HG02840 (cell line): ENCODE measurements around the gene TGFB1.
A peak's percentile ranks its signal among the peaks of the same experiment; 100 is the strongest.
"Not testable (repeated sequence)": the region's sequence is repeated elsewhere in the genome, so short reads cannot be mapped to it uniquely, and the experiment has no call there.

Source experiments
- ATAC-seq: cut with Tn5 transposase; IDR thresholded peaks from one replicate; pipeline ENCODE4 v1.9.1; 2021; ENCODE audit warnings: mild to moderate bottlenecking, moderate library complexity, moderate number of reproducible peaks; ENCODE audit not compliant: unreplicated experiment, low FRiP score

Gene TGFB1

DNA sequence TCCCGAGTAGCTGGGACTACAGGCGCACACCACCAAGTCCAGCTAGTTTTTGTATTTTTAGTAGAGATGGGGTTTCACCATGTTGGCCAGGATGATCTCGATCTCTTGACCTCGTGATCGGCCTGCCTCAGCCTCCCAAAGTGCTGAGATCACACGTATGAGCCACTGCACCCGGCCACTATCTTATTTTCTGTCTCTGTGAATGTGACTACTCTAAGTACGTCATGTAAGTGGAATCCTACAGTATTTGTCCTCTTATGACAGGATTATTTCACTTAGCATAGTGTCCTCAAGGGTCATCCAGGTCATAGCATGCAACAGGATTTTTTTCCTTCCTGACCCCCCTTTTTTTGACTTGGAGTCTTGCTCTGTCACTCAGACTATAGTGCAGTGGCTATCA, 17.8 kb upstream of the TGFB1 start:
- ATAC-seq, result no peak

DNA sequence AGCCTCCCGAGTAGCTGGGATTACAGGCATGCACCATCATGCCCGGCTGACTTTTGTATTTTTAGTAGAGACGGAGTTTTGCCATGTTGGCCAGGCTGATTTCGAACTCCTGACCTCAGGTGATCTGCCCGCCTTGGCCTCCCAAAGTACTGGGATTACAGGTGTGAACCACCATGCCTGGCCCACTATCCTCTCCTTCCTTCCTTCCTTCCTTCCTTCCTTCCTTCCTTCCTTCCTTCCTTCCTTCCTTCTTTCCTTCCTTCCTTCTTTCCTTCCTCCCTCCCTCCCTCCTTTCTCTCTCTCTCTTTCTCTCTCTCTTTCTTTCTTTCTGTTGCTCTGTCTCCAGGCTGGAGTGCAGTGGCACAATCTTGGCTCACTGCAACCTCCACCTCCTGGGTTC, 17.4 kb upstream of the TGFB1 start:
- ATAC-seq, result not testable (repeated sequence)

DNA sequence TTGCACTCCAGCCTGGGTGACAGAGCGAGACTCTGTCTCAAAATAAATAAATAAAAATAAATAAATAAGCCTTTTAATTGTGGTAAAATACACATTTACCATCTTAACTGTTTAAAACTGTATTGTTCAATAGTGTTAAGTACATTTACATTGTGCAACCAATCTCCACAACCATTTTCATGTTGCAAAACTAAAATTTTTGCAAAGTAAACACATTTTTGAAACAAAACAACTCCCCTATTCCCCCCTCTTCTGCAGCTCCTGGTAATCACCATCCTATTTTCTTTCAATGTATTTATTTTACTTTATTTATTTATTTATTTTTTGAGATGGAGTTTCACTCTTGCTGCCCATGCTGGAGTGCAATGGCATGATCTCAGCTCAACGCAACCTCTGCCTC, 16.0 kb upstream of the TGFB1 start:
- no peak for ATAC-seq

DNA sequence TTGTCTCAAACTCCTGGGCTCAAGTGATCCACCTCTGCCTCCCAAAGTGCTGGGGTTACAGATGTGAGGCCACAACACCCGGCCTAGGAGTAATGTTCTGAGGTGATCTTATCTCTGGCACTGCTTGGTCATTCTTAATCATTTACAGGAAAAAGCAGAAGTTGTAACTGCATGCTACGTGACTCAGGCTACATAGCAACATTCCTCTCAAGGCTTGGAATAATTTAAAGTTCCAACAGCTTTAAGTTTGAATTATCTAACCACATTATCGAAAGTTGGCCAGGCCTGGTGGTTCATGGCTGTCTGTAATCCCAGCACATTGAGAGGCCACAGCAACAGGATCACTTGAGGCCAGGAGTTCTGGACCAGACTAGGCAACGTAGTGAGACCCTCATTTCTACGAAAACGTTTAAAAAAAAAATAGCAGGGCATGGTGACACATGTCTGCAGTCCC, 14.2 kb upstream of the TGFB1 start:
- ATAC-seq, result no peak

DNA sequence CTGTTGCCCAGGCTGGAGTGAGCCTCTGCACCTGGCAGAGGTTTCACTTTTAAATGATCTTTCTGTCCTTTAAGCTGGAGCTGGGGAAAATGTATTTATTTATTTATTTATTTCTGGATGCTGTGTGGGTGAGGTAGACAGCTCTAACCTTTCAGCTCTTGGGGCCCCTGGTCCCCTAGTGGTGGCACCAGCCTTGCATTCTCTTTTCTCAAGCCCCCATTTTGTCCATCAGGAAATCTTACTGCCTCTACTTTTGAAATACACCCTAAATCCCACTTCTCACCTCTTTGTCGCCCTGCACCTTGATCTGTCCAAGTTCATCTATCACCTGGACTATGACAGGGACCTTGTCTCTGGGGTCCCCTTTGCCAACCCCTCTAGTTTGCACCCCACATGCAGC, 12.4 kb upstream of the TGFB1 start:
- ATAC-seq, result no peak

DNA sequence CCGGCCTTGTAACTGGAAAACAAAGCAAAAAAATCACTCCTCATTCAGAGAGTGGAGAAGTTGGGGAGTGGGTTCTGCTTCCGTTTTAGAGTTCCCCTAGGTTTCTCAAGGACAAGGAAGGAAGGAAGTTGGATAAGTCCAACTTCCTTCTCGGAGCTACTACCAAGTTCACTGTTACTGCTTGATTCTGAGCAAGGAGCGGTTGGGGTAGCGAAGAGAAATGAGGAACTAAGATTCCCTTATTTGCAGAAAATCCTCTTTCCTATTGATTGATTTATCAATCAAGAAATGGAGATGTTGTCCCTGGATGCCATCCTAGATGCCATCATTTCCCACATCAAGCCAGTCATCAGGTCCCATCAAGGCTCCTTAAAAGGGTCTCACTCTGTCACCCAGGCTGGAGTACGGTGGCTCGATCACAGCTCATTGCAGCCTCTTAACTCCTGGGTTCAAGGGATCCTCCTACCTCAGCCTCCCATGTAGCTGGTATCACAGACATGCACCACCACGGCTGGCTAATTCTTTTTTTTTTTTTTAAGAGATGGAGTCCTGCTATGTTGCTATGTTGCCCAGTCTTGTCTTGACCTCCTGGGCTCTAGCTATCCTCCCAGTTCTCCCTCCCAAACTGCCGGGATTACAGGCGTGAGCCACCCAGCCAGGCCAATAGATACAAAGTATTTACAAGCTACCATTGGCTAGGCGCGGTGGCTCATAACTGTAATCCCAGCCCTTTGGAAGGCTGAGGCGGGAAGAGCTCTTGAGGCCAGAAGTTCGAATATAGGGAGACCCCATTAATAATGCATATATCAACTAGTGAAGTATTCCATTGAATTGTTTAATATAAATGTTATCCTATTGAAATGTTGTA, 11.0 kb upstream of the TGFB1 start:
- ATAC-seq, result no peak

DNA sequence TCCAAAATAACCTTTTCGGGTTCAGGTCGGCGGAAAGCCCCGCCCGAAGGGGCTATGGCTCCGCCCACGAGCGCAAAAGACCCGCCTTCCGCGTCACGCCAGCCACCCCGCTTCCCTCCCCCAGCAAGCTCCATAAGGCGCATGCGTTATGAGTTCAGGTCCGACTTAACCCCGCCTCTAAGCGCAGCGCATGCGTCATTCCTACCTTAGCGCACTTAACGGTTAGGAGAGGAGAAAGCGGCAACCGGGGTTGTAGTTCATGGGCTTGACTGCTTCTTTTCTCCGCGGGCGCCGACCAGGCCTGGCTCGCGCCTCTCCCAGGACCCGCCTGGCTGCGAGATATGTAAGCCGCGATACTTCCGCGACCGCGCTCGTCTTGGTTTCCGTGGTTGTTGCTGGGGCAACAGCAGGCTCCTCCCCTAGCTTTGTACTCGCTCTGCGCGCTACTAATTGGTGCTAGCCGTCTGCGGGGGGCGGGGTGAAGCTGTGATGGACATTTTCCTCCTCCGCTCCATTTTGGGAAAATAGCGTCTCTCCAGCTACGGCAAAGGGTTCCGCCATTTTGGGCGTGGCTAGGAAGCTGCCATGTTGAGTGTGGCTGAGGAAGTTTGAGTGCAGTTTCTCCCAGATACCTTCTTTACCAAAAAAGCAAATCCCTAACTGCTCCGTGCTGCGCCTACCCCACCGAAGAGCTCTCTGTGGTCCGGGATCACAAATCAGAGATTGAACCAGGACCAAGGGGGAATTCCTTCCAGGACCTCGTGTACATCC, 10.2 kb upstream of the TGFB1 start, which contains the start of gene B9D2:
TSS of gene B9D2 (minus strand) at position 397 of the 771 bp plus-strand sequence. CDS start 630 bp downstream, outside the sequence.
- ATAC-seq, result peak; percentile 83

DNA sequence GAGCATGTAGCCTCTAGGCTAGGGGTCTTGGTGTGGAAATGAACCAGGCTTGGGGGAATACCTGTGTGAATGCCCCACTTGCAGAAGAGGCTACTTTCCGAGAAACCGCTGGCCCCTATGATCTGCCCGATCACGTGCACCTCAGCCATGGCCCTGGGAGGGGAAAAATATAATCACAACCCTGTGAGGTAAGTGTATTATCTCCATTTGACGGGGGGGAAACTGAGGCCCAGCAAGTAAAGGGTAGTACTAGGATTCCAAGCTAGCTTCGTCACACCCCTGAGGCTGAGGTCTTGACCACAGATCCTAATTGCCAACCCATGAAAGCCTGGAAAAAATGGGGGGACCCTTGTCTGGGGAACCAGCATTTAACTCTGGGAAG, 9.6 kb upstream of the TGFB1 start:
- no peak for ATAC-seq

DNA sequence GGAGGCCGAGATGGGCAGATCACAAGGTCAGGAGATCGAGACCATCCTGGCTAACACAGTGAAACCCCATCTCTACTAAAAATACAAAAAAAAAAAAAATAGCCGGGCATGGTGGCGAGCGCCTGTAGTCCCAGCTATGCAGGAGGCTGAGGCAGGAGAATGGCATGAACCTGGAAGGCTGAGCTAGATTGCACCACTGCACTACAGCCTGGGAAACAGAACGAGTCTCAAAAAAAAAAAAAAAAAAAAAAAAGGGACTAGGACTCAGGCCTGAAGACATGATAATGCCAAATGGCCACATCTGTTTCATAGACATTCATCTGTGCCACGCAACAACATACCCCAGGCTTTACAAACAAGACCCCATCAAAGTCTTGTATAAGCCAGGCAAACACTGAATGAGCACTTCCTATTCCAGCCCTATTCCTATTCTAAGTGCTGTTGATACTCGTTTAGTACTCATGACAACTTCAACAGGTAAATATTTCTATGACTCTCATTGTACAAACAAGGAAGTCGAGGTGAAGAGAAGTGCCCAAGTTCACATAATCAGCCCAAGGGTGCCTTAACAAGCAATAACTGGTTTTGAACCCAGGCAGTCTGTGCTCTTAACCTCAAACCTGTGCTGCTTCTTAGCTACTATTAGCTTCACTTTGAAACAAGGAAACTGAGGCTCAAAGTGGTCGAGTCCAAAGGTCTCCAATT, 8.6 kb upstream of the TGFB1 start:
- ATAC-seq, result no peak

DNA sequence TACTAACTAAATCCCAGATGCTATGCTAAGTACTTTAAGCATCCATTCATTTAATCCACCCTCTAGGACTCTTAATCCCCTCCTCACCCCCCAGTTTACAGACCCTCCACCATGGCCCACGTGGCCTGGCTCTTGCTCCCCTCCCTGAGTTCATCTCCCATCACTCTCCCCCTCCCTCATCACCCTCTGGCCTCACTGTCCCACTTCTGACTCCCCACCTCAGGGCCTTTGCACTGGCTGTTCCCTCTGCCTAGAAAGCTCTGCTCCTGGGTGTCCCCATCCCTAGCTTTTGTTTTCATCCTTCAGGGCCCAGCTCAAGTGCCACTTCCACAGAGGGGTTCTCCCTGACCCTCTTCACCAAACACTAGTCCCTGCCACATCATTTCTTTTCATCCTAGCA, 6.0 kb upstream of the TGFB1 start:
- ATAC-seq, result no peak

DNA sequence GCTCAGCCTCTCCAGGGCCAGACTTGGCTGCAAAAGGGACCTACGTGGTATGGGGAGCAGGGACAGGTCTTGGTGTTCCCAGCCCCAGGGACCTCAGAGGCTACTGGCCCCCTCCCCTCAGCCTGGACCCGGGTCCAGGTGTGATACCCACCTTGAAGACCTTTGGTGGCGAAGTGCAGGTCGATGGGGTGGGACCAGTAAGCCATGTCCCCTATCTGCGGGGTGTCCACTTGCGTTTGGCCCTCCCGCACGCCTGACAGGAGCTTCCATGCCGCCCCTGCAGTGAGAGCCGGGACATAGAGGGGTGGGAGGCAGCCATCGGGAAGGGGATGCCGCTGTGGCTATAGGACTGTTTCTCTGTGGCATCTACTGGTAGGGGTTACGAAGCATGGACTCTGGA, 4.0 kb upstream of the TGFB1 start:
- ATAC-seq, result no peak

DNA sequence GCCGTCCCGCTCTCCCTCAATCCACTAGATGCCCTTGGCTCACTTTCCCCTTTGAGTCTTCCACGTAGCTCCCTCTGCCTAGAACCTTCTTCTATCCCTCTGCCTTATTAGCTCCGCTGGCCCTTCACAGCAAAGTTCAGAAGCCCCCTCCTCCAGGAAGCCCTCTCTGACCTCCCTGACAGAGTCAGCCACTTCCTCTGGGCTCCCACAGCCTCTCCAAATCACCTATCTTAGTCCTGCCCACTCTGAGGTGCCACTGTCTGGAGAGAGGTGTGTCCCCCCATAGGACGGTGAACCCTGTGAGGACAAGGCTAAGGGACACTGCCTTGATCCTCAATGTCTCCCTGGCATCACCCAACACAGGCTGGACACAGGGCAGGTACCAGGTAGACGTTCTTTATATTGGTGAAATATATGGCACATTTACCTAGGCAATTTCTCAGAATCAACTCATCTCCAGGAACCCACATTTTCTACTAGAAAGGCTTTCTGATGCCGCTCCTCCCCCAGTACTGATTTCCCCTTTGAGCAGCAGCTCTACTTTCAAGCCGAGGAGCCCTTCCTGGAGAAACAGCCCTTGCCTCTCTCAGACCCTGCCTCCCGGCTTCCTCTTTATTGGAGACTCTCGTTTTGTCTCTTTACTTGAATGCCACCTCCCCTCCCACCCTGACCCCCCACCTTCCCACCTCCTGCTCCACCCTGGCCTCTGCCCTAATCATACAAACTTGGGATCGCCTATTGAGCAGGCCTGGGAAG, 3.4 kb upstream of the TGFB1 start:
- ATAC-seq, result no peak

DNA sequence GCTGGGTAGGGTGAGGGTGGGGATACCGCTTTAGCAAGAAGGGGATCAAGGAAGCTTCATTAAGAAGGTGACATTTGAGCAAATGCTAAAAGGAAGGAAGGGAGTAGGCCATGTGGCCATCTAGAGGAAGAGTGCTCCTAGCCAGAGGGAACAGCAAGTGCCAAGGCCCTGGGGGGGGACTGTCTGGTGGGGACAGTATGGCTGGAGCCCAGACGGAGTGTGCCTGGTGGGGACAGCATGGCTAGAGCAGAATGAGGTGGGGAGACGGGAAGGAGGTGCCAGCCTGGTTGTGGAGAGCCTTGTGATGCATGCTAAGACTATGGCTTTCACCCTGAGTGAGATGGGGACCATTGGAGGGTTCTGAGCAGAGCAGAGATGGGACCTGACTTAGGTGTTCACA, 2.1 kb upstream of the TGFB1 start:
- no peak for ATAC-seq

DNA sequence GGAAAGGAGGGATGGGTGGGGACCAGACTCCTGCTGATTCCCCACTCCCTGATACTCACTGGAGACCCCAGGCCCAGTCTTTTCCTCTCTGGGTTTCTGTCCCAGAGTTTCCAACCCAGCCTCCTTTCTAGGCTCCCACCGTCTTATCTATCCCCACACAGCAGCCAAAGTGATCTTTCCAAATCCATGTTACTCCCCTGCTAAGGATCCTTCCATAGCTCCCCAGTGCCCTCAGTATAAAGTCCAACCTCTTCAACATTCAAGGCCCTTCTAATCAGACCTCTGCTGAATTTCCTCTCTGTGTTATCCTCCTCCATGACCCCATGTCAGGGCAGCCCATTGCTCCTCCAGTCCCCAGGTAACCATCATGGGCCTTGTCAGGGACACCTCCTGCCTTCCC, 1.3 kb upstream of the TGFB1 start:
- no peak for ATAC-seq

DNA sequence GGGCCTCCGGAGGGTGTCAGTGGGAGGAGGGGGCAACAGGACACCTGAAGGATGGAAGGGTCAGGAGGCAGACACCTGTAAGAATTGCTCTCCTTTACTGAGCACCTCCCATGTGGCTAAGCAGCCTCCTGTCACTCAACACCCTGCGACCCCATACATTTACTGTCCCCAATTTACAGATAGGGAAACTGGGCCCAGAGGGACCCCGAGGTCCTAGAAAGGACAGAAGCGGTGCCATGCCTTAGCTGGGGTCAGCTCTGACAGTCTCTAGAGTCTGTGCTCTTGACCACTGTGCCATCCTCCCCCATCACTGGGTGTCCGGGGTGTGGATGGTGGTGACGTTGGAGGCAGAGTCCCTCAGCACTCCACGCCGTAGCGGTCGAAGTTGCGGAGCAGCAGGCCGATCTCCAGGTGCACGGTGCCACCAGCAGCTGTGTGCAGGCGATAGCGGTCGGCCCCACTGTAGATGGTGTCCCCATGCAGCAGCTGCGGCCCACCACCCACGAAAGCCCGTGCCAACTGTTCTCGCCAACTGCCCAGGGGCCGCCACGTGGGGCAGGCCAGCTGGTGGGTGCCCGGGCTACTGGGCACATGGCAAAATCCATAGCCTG, 726 bp upstream of the TGFB1 start:
- peak; percentile 8 for ATAC-seq

DNA sequence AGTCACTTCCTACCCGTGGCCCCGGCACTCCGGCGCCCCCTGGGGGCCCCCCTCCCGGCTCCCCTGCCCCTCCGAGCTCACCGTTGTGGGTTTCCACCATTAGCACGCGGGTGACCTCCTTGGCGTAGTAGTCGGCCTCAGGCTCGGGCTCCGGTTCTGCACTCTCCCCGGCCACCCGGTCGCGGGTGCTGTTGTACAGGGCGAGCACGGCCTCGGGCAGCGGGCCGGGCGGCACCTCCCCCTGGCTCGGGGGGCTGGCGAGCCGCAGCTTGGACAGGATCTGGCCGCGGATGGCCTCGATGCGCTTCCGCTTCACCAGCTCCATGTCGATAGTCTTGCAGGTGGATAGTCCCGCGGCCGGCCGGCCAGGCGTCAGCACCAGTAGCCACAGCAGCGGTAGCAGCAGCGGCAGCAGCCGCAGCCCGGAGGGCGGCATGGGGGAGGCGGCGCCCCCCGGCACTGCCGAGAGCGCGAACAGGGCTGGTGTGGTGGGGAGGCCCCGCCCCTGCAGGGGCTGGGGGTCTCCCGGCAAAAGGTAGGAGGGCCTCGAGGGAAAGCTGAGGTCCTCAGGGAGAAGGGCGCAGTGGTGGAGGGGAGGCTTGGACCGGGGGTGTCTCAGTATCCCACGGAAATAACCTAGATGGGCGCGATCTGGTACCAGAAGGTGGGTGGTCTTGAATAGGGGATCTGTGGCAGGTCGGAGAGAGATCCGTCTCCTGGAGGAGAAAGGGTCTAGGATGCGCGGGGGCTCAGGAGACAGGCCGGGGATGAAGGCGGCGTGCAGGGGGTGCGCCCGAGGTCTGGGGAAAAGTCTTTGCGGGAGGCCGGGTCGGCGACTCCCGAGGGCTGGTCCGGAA, 885 bp downstream of the TGFB1 start:
- ATAC-seq, result no peak

DNA sequence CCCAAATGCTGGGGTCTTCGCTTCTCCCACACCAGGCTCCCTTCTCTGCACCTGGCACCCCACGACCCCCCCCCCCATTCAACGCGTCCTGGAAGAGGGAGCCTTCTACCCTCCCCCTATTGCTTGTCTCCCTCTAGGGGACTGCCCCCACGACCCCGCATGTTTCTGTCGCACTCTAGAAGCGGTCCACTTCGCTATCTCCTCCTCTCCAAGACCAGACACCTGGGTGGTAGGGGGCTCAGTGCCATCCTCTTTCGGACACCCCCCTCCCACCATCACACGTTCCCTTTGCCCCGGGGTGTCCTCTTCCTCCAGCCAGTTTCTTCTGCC, 1.5 kb downstream of the TGFB1 start:
- ATAC-seq, result no peak

DNA sequence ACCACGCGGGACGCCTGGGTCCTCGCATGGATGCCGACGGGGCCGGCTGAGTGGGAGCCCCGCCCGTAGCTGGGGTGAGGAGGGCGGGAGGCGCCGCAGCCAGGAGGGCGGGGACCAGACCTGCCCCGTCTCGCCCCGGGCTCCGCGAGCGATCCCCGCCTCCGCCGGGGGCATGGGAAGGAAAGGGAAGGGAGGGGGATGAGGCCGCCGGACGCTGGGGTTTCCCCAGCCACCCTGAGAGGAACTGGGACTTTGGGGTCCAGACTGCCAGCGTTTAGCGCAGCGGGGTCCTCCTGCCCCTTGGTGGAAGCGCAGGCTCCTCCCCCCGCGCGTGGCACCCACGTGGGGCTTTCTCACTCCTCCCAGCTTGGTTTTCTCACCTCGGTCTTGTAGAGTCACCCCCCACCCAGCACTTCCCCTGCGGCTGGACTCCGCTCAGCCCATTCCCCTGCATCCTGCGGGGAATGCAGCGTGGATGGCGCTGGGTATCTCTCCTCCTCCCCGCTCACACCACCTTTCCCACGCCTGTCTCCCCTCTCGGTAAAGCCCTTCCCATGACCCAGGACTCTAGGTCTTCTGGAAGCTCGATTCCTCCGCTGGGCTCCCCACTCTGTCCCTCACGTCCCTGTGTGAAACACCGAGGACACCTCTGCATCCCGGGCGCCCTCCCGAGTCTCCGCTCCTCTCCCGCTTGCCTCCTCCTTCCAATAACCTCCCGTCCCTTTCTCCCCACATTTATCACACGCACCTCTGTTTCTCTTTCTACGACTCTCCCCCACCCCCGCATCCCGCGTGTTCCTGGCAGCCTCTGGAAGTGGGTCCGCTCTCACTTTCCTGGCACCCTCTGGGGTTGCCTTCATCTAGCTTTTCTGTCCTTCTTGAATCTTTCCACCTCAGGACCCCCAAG, 2.1 kb downstream of the TGFB1 start:
- ATAC-seq, result peak; percentile 32
